Measurements from ENCODE around the gene SPTLC2. TPM values are rescaled to one million over a fixed set of nuclear protein-coding genes. Genes with fewer than 3 reads are reported as not detected.
A peak's percentile ranks its signal among the peaks of the same experiment; 100 is the strongest.

SPTLC2 gene
- total RNA-seq, 1 experiment from 2014 or later, result 32.6 TPM

DNA sequence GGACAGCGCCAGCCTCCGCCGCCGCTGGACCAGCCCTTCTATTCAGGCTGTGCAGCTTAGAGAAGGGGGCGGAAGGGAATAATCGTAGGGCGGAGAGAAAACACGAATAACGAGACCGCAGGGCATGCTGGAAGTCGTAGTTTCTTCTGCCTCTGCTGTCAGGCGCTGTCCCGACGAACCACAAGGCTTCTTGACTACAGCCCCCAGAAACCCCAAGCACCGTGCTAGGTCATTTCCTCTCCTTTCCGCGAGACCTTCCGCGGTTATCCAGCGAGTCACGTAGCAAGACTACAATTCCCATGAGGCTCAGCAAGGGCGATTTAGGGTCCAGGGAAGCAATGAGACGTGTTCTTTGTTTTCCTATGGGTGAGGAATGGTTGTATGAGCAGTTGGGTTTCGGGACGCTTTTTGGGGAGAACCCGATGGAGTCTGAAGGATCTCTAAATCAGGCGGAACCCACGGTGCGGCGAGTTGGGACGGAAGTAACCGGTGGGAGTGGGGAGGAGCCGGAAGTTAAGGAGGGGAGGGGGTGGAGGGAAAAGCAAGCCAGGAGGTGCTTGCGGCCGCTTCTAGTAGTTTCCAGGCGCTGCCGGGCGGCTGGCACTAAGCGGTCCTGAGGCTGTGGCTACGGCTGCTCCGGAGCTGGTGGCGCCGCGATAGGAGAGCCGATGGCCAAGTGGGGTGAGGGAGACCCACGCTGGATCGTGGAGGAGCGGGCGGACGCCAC is 158.8 kb downstream of the SPTLC2 start, which contains the start of the genes AHSA1 and VIPAS39:
TSS of gene AHSA1 (plus strand) at position 572 of the 727 bp plus-strand sequence. CDS start at position 669, 97 bp downstream.
TSS of gene VIPAS39 (minus strand) at position 80 of the 727 bp plus-strand sequence. CDS start 3,499 bp downstream, outside the sequence.
- no CpG with 5 or more reads among the region's 50 CpGs for WGBS (ENCODE audit: extremely low coverage, insufficient read length, low lambda C conversion rate)

More for the DNA sequence above, 158.8 kb downstream of the SPTLC2 start, which contains the start of the genes AHSA1 and VIPAS39:
- H4K91ac ChIP-seq (ENCODE audit: insufficient read length, low read depth, low read length), result no peak within 1 kb of the TSS
- no peaks in the 10 kb centered on the region for H4K20me1 ChIP-seq (ENCODE audit: control insufficient read depth, insufficient read depth, insufficient read length)
- peaks cover 13% of the 10 kb centered on the region; the same call in 1 of the 2 replicates for H3K79me2 ChIP-seq (ENCODE audit: insufficient read depth, low read length)
- peaks cover 29 to 44% (median 41%) of the 10 kb centered on the region in 3 experiments for H3K36me3 Mint-ChIP-seq (ENCODE audit: insufficient read depth in 1 of 3, low read depth in 3 of 3)
- H3K4me1 Mint-ChIP-seq, result peaks cover 20 to 22% of the 10 kb centered on the region in 2 experiments
- no peaks in the 10 kb centered on the region; the same call in 1 of the 2 replicates for H3K4me1 ChIP-seq (ENCODE audit: insufficient read depth, low read length)
- H3K79me1 ChIP-seq (ENCODE audit: insufficient read depth, low read depth, low read length, poor library complexity, severe bottlenecking), result peaks cover 7% of the 10 kb centered on the region
- peak within 1 kb of the TSS; percentile 100 for H3K4me3 Mint-ChIP-seq
- no peaks in the 10 kb centered on the region for H3K27me3 ChIP-seq (ENCODE audit: insufficient read depth, low read length)
- H3K23ac ChIP-seq (ENCODE audit: insufficient read length, low read depth, low read length), result no peak within 1 kb of the TSS
- peak within 1 kb of the TSS; percentile 89 for H3K9ac ChIP-seq (ENCODE audit: extremely low read depth, insufficient read length, low read length)
- H4K5ac ChIP-seq (ENCODE audit: insufficient read length, low read depth, low read length), result no peak within 1 kb of the TSS
- H3K9me3 ChIP-seq (ENCODE audit: control insufficient read depth, low read depth, low read length), result no peaks in the 10 kb centered on the region
- H3K4me2 ChIP-seq (ENCODE audit: insufficient read depth, insufficient read length, low read length), result peak within 1 kb of the TSS; percentile 89
- peak within 1 kb of the TSS; percentile 100 for H3K27ac Mint-ChIP-seq
- peak within 1 kb of the TSS; percentile 91 for H3K18ac ChIP-seq (ENCODE audit: insufficient read length, low read depth, low read length)
- H2BK12ac ChIP-seq (ENCODE audit: insufficient read length, low read depth, low read length), result no peak within 1 kb of the TSS
- H2AFZ ChIP-seq (ENCODE audit: low read length), result peak within 1 kb of the TSS; percentile 94
- TF ChIP-seq, protein P1, sequence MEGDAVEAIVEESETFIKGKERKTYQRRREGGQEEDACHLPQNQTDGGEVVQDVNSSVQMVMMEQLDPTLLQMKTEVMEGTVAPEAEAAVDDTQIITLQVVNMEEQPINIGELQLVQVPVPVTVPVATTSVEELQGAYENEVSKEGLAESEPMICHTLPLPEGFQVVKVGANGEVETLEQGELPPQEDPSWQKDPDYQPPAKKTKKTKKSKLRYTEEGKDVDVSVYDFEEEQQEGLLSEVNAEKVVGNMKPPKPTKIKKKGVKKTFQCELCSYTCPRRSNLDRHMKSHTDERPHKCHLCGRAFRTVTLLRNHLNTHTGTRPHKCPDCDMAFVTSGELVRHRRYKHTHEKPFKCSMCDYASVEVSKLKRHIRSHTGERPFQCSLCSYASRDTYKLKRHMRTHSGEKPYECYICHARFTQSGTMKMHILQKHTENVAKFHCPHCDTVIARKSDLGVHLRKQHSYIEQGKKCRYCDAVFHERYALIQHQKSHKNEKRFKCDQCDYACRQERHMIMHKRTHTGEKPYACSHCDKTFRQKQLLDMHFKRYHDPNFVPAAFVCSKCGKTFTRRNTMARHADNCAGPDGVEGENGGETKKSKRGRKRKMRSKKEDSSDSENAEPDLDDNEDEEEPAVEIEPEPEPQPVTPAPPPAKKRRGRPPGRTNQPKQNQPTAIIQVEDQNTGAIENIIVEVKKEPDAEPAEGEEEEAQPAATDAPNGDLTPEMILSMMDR (conservative IDR thresholded peaks at IDR 0.05), result no peak
- no peak within 1 kb of the TSS for H3T11ph ChIP-seq (ENCODE audit: low read length)
- no peak within 1 kb of the TSS for H2BK20ac ChIP-seq (ENCODE audit: low read depth, low read length, poor library complexity, severe bottlenecking)
- H3K9me3 Mint-ChIP-seq, result no peaks in the 10 kb centered on the region
- no peaks in the 10 kb centered on the region for H3K27me3 Mint-ChIP-seq (ENCODE audit: low read depth)
- no peak within 1 kb of the TSS for H3K56ac ChIP-seq (ENCODE audit: insufficient read length, low read depth, low read length)
- H4K8ac ChIP-seq (replicated peaks; ENCODE audit: insufficient read length, low read depth, low read length), result no peak within 1 kb of the TSS
- H3K27ac ChIP-seq (ENCODE audit: insufficient read length, low read depth, low read length), result peak within 1 kb of the TSS; percentile 39
- no peak within 1 kb of the TSS for H2BK15ac ChIP-seq (ENCODE audit: low read depth, low read length)
- H2BK120ac ChIP-seq (ENCODE audit: low read depth, low read length, poor library complexity, severe bottlenecking), result peak within 1 kb of the TSS; percentile 82
- DNase-seq, result peak; percentile 99
- H2BK5ac ChIP-seq (ENCODE audit: insufficient read length, low read length), result peak within 1 kb of the TSS; percentile 73
- peak within 1 kb of the TSS; percentile 86; the same call in 1 of the 2 replicates for H3K14ac ChIP-seq (ENCODE audit: insufficient read depth, low read length)
- no peak within 1 kb of the TSS for H2AK5ac ChIP-seq (ENCODE audit: insufficient read length, low read length)
- no peak within 1 kb of the TSS for H3K4ac ChIP-seq (ENCODE audit: low read depth, low read length)
- peaks cover 4% of the 10 kb centered on the region for H3K23me2 ChIP-seq (ENCODE audit: insufficient read length, low read depth, low read length, poor library complexity, severe bottlenecking)
